ENCODE data around the gene ZNF18.

Gene ZNF18

DNA sequence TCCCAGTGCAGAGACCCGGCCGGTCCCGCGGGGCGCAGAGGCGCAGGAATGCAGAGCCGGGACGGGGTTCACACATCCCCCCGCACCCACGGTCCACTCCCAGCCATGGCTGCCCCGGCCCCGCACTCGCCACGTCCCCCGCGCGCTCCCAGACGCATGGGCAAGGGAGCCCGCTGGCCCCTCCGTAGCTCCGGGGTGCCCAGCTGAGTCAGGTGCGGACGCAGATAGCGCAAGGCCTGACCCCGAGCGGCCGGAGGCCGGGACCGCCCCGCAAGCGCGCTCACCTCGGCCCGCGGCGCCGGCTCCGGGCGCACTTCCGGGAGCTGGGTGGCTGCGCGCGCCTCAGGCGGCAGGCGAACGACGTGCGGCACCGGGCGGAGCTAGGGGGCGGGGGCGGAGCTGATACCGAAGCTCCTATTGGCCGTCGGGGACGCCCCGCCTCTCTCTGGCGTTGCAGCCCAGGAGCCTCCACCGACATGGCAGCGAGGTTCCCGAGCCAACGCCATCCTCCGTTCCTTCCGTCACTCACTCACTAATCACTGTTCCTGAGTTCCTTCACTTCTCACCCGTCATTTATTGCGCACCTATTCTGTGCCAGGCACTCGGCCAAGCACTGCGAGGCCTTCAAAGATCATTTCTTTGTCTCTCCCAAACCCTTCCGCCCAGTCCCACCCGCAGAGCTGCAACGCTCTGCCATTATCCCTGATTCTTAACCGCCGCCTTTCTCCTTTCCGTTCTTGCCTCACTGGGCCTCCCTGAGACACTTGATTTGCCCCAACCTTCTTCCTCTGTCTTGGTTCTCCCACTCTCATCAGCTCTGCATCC, at the start of gene ZNF18:
TSS of gene ZNF18 (minus strand) at position 329 of the 825 bp plus-strand sequence. CDS start 4,646 bp downstream, outside the sequence.
- peak; percentile 86 to 98 (median 90) for DNase-seq

- DNase-seq: no peak
Measured at GRCh38 chr17:12046786-12047185, 49.5 kb upstream of the ZNF18 start.

DNA sequence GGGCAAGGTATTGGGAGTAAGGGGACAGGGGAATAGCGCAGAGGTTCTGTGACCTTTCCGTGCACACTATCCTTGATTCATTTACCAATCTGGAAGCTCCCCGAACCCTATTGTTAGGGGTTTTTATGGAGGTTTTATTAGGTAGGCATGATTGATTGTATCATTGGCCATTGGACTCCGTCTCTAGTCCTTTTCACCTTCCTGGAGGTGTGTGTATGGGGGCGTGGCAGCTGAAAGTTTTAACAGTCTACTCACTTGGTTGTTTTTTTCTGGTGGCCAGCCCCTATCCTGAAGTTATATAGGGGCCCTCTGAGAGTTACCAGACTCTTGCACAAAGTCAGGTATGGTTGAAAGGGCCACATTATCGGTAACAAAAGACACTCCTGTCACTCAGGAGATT, 46.4 kb upstream of the ZNF18 start:
- DNase-seq: no peak

DNA sequence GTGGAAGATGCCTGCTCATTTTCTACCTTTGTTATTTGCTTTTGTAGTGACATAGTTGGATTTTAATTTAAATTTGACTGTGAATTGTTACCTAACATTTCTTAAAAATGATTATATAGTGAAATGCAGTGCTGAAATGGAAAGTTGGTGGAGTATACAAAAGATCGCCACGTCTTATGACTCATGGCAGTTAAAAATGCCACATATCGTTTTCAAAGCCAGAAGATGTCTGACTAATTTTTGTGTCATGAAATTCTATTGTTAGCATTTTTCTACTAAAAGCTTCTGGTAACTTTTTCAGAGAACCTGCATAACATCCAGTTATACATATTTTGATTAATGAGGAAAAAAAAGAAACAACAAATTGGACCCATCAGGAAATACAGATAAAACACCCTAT, 44.0 kb upstream of the ZNF18 start:
- DNase-seq: no peak

- no peak for DNase-seq
Measured at GRCh38 chr17:12040478-12040877, 43.2 kb upstream of the ZNF18 start.

DNA sequence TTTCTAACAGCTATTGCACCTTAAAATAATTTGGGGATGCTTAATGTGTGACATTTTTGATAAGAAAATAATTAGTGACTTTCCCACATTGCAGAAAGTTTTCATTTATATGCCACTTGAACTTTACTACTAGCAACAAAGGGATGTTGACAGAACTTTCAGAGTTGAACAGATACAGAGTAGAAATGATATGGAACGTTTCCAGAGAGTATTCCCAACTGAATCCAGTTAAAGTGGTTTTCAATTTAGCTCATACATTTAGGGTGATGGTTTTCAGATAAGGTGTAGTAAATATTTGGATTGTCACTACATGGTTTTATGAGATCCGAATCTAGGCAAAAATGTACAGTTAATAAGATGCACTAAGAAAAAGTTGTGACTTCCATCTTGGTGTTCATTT, 40.7 kb upstream of the ZNF18 start:
- DNase-seq: no peak

- DNase-seq: no peak
Measured at GRCh38 chr17:12035673-12036072, 38.4 kb upstream of the ZNF18 start.

- DNase-seq: no peak
Measured at GRCh38 chr17:12034538-12034937, 37.3 kb upstream of the ZNF18 start.

DNA sequence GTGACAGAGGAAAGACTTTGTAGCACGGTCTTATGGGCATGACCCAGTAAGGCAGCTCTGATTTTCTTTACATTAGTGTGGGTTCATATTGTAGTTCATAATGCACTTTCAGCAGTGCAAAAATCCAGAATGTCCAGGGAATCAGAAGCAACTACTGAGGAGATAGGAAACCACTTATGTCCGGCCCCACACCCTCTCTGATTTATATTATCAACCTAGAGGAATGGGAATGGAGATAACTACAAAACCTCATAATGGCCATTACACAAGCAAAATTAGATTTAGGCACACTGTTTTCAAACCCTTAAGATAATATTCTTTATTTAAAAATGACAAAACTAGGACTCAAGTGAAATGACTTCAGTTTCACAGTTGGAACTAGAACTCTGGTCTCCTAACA, 31.3 kb upstream of the ZNF18 start:
- no peak for DNase-seq

DNA sequence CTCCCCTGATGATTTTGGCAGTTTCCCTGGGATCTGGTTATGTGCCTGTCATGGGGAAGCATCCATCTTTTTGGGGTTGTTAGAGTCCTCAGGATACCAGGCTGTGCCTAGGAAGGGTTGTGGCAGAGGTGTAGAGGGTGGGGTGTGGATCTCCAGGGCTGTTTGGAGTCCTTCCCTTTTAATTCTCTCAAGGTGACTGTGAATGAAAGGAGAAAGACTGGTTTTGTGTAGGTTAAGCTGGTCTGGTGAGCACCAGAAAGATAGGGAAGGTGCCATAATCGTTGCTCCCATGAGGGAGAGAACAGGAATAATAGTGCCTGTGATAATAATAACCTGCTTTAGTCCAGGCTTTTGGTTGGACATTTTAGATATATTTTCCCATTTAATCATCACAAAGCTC, 30.4 kb upstream of the ZNF18 start:
- no peak for DNase-seq

GRCh38 chr17:12024327-12024726, 27.1 kb upstream of the ZNF18 start:
- no peak for DNase-seq

GRCh38 chr17:12022310-12022709, 25.0 kb upstream of the ZNF18 start:
- DNase-seq: no peak

GRCh38 chr17:12021623-12022140, 24.4 kb upstream of the ZNF18 start:
- DNase-seq: no peak

DNA sequence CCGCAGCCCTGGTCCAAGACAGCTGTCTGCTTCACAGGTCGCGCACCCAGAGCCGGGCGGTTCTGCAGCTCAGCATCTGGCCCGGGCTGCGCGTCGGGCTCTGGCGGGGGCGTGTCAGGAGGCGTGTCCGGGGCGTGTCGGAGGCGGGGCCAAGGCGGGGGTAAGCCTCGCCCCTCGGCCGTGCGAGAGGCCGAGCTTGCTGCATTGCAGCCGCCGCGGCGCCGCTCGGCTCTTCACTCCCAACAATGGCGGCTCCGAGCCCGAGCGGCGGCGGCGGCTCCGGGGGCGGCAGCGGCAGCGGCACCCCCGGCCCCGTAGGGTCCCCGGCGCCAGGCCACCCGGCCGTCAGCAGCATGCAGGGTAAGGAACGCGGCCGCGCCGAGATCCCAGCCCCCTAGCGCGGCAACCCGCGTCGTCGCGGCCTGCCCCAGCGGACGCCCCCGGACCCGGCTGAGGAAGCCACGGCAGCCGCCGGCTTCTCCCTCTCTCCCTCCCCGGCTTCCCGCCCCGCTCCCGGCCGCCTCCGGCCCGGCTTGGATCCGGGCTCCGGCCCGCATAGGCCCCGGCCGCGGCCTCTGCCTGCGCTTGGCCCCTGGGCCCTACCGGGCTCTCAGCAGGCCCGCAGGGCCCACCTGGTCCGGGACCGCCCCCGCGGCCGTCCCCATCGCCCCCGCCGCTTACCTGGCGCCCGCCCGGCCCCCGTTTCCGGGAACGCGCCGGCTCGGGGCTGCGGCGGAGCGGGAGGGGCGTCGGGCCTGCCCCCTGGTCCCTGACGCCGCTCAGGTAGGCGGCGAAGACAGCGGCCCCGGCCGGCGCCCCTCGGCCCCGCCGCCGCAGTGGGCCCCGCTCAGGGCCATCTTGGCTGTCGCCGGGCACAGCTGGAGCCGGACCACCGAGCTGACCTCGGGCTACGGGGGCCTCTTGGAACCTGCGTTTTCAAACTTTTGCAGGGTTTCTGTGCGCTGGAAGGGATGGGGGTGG, 23.7 kb upstream of the ZNF18 start, which contains the start of gene MAP2K4:
TSS of gene MAP2K4 (plus strand) at position 236 of the 981 bp plus-strand sequence. CDS start at position 246, 10 bp downstream.
- DNase-seq: peak; percentile 83 to 94 (median 89)

- no peak for DNase-seq
Measured at GRCh38 chr17:12007466-12007865, 10.2 kb upstream of the ZNF18 start.

GRCh38 chr17:11999696-12000095, 2.4 kb upstream of the ZNF18 start:
- DNase-seq: no peak

DNA sequence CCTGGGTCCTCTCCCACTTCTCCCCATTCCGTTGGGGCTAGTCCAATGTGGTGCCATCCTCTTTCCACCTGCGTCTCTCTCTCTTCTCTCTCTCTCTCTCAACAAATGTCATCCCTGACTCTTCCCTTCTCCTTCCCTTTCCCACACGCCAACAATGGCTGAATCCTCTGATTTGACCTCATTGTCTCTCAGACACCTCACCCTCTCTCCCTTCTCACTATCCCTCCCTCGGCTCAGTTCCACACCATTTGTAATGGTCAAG, 628 bp upstream of the ZNF18 start:
- no peak for DNase-seq

DNA sequence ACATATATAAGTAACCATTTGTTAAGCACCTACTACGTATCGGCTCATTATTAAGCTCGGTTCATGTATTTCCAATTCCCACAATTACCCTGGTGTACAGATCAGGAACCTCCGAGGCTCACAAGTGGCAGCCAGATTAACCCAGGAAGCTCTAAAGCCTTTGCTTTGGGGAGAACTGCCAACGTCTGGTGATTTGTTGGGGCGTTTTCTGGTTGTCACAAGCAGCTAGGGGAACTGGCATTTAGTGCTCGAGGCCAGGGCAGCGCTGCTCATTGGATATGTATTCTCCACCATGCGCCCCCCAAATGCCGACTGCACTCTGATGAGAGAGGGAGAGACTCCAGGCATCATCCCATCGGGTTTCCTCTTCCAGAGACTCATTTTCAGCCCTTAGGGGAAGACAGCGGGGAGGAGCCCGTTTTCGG, 541 bp downstream of the ZNF18 start:
- DNase-seq: peak in 2 of 4 experiments; percentile 13 to 37

DNA sequence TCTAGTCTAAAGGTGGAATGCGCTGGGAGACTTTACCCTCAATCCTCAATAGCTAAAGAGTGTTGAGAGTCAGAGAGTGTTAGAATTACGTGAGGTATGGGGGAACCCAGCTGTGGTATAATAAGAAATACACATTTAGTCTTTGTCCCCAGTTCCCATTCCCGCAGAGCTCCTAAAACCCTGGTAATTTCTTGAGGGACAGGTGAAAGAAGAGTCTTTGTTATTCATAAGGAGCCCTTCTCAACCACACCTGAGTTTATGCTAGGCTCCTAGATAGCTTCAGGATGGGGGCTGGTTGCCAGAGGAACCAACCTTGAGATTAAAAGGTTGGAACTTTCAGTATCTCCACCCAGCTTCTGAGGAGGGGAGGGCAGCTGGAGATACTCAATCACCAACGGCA, 5.8 kb downstream of the ZNF18 start:
- DNase-seq: no peak

- no peak for DNase-seq
Measured at GRCh38 chr17:11990363-11990983, 6.8 kb downstream of the ZNF18 start.

DNA sequence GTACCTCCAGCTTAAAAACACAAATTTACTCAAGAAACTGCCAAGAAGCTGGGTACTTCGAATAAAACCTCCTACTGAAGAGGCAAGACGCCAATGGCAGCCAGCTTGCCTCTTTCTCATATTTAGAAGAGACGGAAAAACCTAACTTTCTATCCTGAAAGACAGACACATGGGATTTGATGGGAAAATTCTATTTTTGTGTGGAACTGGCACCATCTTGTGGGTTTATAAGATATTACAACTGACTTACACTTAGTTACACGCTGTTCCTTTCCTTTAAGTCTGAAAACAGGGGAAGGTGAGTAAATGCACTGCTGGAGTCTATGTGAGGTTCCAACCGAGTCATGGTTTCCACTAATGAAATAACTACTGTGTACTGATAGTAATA, 10.3 kb downstream of the ZNF18 start:
- no peak for DNase-seq

GRCh38 chr17:11986179-11986941, 10.9 kb downstream of the ZNF18 start:
- DNase-seq: no peak
